NCI-H2196 (cell line): Measurements from ENCODE around the gene ANO4.

Source experiments
- DNase-seq: peaks from one replicate; lab custom pipeline; 2025; ENCODE audit not compliant: unreplicated experiment; lab: John Stamatoyannopoulos, UW

The ANO4 gene

DNA sequence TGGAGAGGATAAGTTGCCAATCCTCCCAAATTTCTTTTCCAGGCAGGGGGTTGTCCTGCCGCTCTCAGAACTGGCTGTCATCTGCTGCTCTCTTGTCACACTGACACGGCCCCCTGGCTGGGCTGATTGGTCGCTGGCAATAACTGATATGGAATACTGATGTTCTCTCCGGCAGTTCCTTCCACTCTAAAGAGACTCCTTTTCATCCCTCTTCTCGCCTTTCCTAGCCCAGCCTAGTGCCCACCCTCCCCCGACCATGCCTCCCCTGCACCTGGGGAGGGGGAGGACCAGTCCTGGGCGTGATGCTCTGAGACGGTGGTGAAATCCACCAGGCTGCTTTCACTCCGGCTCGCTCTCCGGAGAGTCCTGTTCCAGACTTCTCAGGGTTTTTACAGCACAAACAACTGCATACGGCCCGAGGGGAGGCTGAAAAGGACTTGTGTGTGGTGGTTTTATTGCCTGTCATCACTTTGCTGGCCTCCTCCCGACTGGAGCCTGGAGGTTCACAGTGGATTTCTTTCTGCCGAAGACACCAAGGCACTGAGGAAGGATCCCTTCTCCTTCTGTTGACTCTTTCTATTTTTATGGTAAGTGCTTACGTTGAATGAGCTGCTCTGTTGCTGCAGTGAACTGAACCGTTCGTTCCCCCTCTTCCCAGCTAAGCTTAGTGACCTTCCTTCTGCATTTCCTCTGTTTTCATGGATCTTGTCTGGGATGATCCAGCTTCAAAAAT lies at the start of gene ANO4:
Gene ANO4 (plus strand): TSS at position 336 of the 733 bp plus-strand sequence. CDS start 107,010 bp downstream, outside the sequence.
- DNase-seq, result no peak

DNA sequence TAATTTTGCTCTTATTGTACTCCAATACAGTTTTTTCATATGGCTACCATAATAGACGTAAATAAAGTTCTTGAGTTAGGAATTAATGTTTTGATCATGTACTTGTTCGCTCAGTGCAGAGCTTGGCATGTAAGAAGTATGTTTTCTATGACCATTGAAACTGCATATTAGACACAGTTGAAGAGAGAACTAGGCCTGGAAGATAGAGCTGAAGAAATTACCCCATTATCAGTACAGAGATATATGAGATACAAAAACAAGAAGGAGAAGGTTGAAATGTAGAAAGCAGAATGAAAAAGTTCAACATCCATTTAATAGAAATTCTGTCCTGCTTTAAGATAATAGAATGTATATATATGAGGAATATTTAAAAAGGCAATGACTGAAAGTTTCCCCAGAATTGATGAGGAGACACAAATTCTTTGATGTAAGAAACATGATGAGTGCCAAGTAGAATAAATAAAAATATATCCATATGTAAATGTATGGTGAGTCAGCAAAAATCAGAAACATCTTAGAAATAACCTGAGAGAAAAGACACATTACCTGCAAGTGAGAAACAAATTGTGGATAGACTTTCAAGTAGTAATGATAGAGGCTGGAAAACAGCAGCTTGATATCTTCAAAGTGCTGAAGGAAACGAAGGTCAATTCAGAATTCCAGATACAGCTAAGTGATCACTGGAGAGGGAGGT lies 49.1 kb upstream of the ANO4 start:
- no peak for DNase-seq

DNA sequence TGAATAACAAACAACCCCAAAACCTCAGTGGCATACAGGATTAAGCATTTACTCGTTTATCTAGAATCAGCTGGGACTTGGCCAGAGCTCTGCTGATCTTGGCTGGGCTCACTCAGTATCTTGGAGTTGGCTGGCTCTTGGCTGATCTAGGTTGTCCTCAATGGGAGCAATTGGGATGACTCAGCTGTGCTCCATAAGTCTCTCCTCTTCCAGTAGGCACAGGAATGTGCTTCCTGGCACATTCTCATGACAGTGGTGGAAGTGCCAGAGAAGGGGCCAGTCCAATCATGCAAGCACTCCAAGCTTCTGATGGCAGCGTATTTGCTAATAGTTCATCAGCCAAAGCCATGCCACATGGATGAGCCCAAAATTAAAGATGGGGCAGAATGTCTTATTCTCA lies 41.7 kb upstream of the ANO4 start:
- DNase-seq, result no peak

DNA sequence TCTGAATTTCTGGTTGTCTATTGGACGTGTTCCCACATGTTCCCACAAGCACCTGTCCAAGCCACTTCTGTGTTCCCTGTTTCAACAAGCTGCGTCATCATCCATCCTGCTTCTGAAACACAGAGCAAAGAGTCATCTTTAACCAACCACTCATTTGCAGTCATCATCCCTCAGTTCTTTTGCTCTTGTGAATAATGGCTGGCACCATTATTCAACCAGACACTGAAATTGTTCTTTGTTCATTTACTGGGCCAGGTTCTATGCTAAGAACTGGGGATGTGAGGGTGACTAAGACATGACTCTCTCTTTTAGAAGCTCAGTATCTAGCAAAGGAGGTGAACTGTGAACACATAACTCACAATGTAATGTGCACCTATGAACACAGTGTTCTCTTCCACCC lies 40.7 kb upstream of the ANO4 start:
- peak; percentile 47 for DNase-seq

- no peak for DNase-seq
These were observed 39.4 kb upstream of the ANO4 start for GRCh38 chr12:100755186-100755585.

- no peak for DNase-seq
These were observed 36.5 kb upstream of the ANO4 start for GRCh38 chr12:100758083-100758482.

DNA sequence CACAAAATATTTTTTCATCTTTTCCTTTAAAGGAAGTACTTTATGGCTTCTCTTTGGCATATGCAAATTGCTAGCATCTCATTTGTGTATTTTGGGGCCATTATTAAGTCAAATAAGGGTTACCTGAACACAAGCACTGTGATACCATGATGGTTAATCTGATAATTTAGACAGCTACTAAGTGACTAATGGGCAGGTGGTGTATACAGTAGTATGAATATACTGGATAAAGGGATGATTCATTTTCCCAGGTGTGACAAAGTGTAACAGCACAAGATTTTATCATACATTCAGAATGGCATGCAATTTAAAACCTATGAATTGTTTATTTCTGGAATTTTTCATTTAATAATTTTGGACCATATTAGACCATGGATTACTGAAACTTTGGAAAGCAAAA lies 27.2 kb upstream of the ANO4 start:
- DNase-seq, result no peak

GRCh38 chr12:100767950-100768349 lies 26.6 kb upstream of the ANO4 start:
- no peak for DNase-seq

GRCh38 chr12:100778967-100779590 lies 15.5 kb upstream of the ANO4 start:
- DNase-seq, result no peak

DNA sequence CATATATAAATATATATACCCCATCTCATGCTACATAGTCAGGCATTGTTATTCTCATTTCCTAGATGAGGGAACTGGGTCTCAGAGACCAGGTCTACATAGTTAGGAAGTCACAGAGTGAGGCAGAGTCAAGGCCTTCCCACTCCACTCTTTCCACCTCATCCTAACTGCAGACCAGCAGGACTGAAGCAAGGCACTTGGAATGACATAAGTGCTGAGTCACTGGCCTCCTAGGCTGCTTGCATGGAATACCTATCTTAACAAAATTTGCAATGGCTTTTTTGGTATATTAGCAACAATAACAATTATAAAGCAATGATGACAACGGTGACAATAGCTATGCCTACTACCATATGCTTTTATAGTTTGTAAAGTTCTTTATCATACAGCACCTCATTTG lies 5.4 kb upstream of the ANO4 start:
- DNase-seq, result no peak

DNA sequence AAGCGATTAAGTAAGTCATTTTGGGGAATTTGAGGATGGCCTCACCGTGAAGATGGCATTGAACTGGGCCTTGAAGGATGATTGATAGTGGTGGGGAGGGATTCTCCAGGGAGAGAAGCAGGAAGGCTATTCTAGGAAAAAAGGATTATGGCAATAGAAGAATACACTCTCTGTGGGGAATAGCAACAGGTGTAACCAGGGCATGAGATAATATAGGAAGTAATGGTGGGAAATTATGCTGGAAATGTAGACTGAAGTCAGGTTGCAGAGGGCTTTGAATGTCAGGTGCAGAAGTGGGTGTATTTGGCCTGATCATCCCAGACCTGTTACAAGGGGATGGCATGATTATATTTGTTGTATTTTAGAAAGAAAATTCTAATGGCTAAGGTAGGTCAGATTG lies 4.6 kb upstream of the ANO4 start:
- no peak for DNase-seq

DNA sequence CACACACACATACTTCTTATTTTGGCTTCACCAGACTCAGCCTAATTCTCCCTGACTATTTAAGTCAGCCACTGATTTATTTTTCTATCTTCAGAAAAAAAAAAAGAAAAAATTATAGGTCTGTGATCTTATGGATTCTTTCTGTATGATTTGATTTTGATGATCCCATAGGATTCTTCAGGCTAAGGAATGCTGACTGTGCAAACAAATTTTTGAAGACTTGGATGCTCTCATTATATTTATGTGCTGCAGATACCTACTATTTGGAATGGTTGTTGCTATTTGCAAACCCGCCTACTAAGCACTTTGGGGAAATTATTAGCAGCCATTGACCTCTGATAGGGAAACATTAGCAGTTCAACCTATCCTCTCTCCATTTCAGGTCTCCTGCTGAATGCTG lies 4.0 kb upstream of the ANO4 start:
- DNase-seq, result no peak

DNA sequence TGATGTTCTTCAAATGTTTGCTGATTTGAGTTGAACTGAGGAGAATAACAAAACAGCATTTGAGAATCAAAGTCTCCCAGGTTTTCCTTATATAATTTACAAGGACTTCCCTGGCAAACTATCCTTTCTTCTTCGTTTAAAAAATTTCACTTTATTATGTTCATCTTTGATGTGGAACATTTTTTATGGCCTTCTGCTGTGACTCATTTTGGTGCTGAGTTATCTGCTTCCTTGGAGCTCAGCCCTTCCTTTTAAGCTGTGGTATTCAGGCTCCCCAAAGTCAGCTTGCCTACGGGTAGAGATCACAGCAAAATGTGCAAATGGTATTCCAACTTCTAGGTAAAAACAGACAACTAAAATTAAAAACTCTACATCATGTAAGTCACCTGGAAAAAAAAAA lies 1.4 kb upstream of the ANO4 start:
- DNase-seq, result no peak

DNA sequence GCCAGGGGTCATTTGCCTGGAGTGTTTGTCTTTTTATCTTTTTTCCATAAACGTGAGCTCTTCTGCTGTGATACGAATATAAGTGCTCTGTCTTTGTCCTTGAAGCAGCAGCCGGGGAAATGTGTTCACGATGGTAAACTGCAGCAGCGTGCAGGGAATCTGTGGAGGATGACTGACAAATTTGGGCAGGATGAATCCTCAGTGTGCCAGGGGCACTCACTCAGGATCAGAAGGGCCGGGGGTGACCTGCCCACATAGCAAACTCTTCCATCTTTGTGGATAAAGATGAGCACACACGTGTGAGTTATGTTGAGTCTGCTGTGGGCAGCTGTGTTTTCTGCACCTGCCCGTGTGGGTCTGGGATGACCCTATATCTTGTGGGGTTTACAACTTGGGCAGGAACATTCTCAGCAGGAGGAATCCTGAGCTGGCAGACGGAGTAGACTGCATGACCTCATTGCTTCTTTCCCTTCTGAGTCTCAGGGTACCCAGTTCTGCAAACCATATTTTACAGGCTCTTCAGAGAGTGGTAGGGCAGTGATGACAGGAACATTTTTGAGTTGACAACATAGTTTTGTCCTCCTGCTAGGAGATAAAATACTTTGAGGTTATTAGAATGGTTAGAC lies 711 bp downstream of the ANO4 start:
- no peak for DNase-seq

- no peak for DNase-seq
These were observed 1.2 kb downstream of the ANO4 start for GRCh38 chr12:100795800-100796179.

- DNase-seq, result no peak
These were observed 2.0 kb downstream of the ANO4 start for GRCh38 chr12:100796621-100797020.

DNA sequence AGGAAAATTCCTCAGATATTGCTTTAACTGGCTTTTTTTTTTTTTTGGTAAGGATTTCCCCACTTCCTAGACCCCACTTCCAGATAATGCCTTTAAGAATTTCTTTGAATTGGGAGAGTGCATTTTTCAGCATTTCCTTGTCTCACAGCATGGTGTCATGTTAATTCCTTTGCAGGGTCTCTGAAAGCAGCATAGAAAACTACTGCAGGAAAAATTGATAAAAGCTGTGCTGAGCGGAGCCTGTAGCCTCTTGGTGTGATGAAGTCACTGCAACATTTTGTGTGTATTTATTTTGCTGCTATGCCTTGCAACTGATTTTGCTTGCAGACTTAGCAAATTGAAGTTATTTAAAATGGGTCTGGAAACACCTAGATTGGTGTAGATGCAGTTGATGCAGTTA lies 2.7 kb downstream of the ANO4 start:
- DNase-seq, result no peak

GRCh38 chr12:100797786-100798185 lies 3.2 kb downstream of the ANO4 start:
- no peak for DNase-seq

DNA sequence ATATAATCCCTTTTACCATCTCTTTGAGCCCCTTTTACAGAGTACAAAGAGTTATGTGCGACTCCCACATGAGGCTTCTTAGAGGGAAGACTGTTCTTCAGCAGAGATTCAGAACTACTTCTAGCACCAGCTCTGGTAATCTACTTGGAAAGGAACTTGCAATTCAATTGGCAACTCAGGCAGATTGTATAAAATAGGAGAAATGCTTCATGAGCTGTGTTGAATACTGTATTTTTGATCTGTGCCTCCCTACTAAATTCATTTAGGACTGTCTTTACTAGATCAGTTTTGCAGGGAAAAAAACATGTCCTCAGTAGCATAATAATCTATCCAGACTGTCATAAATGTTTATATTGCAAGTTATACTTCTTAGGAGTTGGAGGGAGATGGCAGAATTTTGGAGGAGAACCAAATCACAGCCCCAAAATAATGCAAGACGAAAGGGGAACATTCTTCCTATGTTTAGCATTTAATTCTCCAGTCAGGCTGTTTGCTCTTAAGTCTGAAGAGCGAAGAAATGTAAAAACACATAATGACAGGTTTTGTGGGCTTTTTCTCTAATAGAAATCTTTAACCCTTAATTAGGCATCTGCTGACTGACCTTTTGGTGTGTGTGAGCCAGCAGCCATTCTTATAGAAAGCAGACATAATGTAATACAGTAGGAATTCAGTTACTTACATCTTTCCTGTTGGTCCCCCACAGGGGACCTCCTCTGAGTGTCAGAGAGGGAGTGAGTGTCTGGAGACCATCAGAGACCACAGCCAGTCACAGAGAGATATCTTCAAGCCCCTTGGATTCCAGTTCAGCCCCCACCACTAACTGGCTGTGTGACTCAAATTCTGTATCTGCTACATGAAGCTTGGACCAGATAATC lies 3.9 kb downstream of the ANO4 start:
- no peak for DNase-seq

DNA sequence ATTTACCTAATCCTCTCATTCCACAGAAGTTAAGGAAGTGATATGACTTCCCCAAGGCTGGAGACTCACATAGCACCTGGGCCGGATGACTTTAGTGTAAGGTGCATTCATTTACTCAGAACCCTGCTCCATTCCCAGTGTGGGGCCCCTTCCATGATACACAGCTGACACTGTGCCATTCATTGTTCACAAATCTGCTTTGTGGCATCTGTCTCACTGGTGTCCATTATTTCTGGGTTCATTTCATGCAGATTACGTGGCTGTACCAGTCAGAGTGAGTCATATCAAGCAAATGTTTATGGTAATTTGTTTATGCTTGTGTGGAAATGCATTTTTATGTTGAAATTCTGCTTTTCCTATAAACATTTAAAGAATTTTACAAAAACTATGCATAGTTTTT lies 5.2 kb downstream of the ANO4 start:
- DNase-seq, result no peak

DNA sequence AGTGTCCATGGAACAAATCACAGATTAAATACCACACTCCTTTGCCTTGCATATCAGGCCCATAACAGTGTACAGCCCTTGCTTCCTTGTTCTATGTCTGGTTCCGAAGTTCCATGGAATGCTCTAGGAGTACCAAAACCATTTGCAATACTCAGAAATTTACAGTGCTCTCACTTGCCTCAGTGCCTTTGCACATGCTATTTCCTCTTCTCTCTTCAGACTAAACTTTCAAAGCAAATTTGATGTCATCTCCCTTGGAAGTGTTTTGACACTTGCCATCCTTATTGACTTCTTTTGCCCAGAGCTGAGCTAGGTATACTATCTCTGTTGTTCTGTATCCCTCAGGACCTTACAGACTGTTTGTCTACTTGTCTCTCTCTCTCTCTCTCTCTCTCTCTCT lies 6.1 kb downstream of the ANO4 start:
- DNase-seq, result no peak
